ENCODE measurements around the gene PMFBP1. TPM values are rescaled to one million over a fixed set of nuclear protein-coding genes. Genes with fewer than 3 reads are reported as not detected.

Gene PMFBP1
- total RNA-seq, 1 donor from 2014 or later: 13.1 TPM

DNA sequence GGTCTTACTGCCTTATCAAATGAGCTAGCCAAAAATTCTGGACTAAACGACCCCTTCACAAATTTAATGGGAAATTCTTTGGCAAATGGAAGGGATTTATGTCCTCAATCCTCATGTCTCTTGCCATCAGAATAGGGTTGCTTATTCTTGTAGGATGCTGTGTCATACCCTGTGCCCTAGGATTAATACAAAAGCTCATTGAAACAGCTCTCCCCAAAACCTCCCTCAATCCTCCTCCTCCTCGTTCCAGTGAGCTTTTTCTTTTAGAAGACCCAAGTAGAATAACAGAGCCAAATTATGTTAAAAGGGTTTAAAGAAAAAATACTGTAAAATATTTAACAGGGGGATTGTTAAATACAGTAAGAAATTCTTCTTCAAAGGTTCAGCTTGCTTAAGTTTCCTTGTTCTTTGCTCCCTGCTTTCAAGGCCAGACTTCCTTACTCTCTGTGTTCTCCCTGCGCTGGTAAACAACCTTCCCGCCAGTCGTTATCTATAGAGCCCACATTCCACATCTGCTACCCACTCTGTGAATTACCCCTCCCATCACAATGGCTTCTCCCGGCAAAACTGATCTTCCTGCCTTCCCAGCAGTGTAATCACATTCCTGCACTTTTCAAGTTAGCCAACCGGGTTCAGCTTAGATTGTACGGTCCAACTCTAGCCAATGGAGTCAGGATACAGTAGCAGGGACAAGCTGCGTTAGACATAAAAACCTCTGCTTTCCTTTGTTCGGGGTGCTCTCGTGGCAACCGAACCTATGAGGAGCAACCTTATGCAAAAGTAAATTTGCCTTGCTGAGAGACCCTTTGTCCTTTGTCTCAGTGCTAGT is 99.2 kb downstream of the PMFBP1 start:
- H3K36me3 Mint-ChIP-seq (ENCODE audit: unreplicated experiment): no peaks in the 10 kb centered on the region
- H3K9me3 Mint-ChIP-seq (ENCODE audit: unreplicated experiment): peaks cover 2% of the 10 kb centered on the region
- H3K27me3 Mint-ChIP-seq (ENCODE audit: unreplicated experiment): no peaks in the 10 kb centered on the region
- H3K4me3 Mint-ChIP-seq (ENCODE audit: unreplicated experiment): no peak overlapping the region
- no peak overlapping the region for H3K27ac Mint-ChIP-seq (ENCODE audit: unreplicated experiment)
- no peak for DNase-seq
- TF ChIP-seq, protein P1, sequence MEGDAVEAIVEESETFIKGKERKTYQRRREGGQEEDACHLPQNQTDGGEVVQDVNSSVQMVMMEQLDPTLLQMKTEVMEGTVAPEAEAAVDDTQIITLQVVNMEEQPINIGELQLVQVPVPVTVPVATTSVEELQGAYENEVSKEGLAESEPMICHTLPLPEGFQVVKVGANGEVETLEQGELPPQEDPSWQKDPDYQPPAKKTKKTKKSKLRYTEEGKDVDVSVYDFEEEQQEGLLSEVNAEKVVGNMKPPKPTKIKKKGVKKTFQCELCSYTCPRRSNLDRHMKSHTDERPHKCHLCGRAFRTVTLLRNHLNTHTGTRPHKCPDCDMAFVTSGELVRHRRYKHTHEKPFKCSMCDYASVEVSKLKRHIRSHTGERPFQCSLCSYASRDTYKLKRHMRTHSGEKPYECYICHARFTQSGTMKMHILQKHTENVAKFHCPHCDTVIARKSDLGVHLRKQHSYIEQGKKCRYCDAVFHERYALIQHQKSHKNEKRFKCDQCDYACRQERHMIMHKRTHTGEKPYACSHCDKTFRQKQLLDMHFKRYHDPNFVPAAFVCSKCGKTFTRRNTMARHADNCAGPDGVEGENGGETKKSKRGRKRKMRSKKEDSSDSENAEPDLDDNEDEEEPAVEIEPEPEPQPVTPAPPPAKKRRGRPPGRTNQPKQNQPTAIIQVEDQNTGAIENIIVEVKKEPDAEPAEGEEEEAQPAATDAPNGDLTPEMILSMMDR (IDR thresholded peaks at IDR 0.05; ENCODE audit: partially characterized antibody, unreplicated experiment): no peak
- H3K4me1 Mint-ChIP-seq (ENCODE audit: low read depth, unreplicated experiment): peaks cover 3% of the 10 kb centered on the region

Other genes starting within 250 kb of the PMFBP1 start
- not detected for gene PKD1L3, start 171.8 kb downstream of the PMFBP1 start, total RNA-seq (ENCODE audit: unreplicated experiment)
- 9.1 TPM for gene DHODH, start 163.4 kb downstream of the PMFBP1 start, total RNA-seq (ENCODE audit: unreplicated experiment)
- gene HP, start 117.7 kb downstream of the PMFBP1 start, total RNA-seq (ENCODE audit: unreplicated experiment): not detected
- not detected for gene HPR, start 108.9 kb downstream of the PMFBP1 start, total RNA-seq (ENCODE audit: unreplicated experiment)
- gene TXNL4B, start 78.5 kb downstream of the PMFBP1 start, total RNA-seq (ENCODE audit: unreplicated experiment): 7.1 TPM
- gene DHX38, start 78.3 kb downstream of the PMFBP1 start, total RNA-seq (ENCODE audit: unreplicated experiment): 86.5 TPM

Measured in glutamatergic neuron (in vitro differentiated cells).